ENCODE data around the gene PNLIPRP3.
"Not testable (repeated sequence)": the region's sequence is repeated elsewhere in the genome, so short reads cannot be mapped to it uniquely, and the experiment has no call there.

The PNLIPRP3 gene

DNA sequence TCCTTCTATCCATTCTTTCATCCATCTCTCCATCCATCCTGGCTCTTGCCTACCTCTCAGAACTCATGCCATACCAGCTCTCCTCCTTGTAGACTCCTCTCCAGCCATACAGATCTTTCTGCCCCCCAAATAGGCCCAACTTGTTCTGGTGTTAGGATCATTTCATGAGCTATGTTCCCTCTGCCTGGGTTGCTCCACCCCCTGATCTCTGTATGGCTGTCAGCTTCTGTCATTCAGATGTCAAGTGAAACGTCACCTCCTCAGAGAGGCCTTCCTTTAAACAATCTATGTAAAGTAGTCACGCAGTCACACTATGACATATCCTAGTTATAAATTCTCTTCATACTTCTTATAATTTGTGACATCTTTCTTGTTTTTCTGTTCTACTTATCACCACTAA lies 42.3 kb upstream of the PNLIPRP3 start:
- TF ChIP-seq BACH2 (CRISPR knock-in tag; IDR thresholded peaks at IDR 0.05; ENCODE audit: borderline replicate concordance): no peak
- no peak for ATAC-seq

DNA sequence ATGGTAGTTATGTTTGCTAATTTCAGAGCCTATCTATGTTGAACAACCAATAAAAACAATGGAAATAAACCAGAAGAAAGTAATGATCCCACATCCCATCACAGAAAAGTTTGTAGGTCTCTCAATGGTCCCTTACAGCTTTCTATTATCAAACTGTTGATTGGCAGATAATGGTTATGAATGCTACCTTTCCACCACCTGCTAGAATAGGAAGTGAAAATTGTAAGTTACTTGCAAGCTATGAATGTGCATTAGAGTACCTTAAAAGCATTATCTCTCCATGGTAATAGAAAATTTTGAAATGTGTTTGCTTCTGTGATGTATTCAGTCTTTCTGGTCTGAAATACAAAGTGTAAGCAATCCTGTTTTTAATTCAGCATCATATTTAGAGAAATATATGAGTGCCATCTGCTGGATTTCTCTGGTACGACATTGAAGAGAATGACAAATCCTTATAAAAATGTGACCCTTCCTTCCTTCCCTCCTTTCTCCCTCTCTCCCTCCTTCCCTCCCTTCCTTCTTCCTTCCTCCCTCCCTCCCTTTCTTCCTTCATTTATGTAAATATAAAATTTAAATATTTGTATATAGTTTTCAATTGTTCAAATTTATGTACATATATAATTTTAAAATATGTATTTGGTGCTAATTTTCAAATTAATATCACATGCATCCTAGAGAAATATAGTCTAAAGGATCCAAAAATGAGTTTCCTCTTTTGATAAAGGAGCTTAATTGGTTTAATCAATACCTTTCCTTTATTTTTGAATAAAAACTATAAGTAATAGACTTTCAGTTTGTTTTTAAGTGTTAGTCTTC lies 41.4 kb upstream of the PNLIPRP3 start:
- TF ChIP-seq ZNF565 (CRISPR knock-in tag; conservative IDR thresholded peaks at IDR 0.05; ENCODE audit: low read depth) (no peak), ISL1 (CRISPR knock-in tag; IDR thresholded peaks at IDR 0.05) (no peak), TOX (CRISPR knock-in tag; IDR thresholded peaks at IDR 0.05; ENCODE audit: borderline replicate concordance) (no peak), ZNF70 (CRISPR knock-in tag; IDR thresholded peaks at IDR 0.05) (no peak), ZNF8 (CRISPR knock-in tag; IDR thresholded peaks at IDR 0.05) (no peak), BACH2 (CRISPR knock-in tag; IDR thresholded peaks at IDR 0.05; ENCODE audit: borderline replicate concordance) (no peak), OSR1 (CRISPR knock-in tag; IDR thresholded peaks at IDR 0.05) (no peak), ZFP30 (CRISPR knock-in tag; IDR thresholded peaks at IDR 0.05) (no peak), ESRRG (CRISPR knock-in tag; IDR thresholded peaks at IDR 0.05) (no peak), ZFP3 (CRISPR knock-in tag; IDR thresholded peaks at IDR 0.05) (no peak), PPARA (CRISPR knock-in tag; IDR thresholded peaks at IDR 0.05; ENCODE audit: borderline replicate concordance) (no peak)
- TF ChIP-seq, protein P1, sequence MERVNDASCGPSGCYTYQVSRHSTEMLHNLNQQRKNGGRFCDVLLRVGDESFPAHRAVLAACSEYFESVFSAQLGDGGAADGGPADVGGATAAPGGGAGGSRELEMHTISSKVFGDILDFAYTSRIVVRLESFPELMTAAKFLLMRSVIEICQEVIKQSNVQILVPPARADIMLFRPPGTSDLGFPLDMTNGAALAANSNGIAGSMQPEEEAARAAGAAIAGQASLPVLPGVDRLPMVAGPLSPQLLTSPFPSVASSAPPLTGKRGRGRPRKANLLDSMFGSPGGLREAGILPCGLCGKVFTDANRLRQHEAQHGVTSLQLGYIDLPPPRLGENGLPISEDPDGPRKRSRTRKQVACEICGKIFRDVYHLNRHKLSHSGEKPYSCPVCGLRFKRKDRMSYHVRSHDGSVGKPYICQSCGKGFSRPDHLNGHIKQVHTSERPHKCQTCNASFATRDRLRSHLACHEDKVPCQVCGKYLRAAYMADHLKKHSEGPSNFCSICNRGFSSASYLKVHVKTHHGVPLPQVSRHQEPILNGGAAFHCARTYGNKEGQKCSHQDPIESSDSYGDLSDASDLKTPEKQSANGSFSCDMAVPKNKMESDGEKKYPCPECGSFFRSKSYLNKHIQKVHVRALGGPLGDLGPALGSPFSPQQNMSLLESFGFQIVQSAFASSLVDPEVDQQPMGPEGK (CRISPR knock-in tag; IDR thresholded peaks at IDR 0.05; ENCODE audit: borderline replicate concordance): no peak
- TF ChIP-seq, protein P2, sequence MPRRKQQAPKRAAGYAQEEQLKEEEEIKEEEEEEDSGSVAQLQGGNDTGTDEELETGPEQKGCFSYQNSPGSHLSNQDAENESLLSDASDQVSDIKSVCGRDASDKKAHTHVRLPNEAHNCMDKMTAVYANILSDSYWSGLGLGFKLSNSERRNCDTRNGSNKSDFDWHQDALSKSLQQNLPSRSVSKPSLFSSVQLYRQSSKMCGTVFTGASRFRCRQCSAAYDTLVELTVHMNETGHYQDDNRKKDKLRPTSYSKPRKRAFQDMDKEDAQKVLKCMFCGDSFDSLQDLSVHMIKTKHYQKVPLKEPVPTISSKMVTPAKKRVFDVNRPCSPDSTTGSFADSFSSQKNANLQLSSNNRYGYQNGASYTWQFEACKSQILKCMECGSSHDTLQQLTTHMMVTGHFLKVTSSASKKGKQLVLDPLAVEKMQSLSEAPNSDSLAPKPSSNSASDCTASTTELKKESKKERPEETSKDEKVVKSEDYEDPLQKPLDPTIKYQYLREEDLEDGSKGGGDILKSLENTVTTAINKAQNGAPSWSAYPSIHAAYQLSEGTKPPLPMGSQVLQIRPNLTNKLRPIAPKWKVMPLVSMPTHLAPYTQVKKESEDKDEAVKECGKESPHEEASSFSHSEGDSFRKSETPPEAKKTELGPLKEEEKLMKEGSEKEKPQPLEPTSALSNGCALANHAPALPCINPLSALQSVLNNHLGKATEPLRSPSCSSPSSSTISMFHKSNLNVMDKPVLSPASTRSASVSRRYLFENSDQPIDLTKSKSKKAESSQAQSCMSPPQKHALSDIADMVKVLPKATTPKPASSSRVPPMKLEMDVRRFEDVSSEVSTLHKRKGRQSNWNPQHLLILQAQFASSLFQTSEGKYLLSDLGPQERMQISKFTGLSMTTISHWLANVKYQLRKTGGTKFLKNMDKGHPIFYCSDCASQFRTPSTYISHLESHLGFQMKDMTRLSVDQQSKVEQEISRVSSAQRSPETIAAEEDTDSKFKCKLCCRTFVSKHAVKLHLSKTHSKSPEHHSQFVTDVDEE (CRISPR knock-in tag; IDR thresholded peaks at IDR 0.05): no peak
- TF ChIP-seq, protein P3, sequence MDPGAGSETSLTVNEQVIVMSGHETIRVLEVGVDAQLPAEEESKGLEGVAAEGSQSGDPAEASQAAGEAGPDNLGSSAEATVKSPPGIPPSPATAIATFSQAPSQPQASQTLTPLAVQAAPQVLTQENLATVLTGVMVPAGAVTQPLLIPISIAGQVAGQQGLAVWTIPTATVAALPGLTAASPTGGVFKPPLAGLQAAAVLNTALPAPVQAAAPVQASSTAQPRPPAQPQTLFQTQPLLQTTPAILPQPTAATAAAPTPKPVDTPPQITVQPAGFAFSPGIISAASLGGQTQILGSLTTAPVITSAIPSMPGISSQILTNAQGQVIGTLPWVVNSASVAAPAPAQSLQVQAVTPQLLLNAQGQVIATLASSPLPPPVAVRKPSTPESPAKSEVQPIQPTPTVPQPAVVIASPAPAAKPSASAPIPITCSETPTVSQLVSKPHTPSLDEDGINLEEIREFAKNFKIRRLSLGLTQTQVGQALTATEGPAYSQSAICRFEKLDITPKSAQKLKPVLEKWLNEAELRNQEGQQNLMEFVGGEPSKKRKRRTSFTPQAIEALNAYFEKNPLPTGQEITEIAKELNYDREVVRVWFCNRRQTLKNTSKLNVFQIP (CRISPR knock-in tag; IDR thresholded peaks at IDR 0.05; ENCODE audit: borderline replicate concordance, low read depth): no peak
- TF ChIP-seq, protein P4, sequence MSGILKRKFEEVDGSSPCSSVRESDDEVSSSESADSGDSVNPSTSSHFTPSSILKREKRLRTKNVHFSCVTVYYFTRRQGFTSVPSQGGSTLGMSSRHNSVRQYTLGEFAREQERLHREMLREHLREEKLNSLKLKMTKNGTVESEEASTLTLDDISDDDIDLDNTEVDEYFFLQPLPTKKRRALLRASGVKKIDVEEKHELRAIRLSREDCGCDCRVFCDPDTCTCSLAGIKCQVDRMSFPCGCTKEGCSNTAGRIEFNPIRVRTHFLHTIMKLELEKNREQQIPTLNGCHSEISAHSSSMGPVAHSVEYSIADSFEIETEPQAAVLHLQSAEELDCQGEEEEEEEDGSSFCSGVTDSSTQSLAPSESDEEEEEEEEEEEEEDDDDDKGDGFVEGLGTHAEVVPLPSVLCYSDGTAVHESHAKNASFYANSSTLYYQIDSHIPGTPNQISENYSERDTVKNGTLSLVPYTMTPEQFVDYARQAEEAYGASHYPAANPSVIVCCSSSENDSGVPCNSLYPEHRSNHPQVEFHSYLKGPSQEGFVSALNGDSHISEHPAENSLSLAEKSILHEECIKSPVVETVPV (CRISPR knock-in tag; IDR thresholded peaks at IDR 0.05): no peak
- peak; percentile 62 for ATAC-seq

DNA sequence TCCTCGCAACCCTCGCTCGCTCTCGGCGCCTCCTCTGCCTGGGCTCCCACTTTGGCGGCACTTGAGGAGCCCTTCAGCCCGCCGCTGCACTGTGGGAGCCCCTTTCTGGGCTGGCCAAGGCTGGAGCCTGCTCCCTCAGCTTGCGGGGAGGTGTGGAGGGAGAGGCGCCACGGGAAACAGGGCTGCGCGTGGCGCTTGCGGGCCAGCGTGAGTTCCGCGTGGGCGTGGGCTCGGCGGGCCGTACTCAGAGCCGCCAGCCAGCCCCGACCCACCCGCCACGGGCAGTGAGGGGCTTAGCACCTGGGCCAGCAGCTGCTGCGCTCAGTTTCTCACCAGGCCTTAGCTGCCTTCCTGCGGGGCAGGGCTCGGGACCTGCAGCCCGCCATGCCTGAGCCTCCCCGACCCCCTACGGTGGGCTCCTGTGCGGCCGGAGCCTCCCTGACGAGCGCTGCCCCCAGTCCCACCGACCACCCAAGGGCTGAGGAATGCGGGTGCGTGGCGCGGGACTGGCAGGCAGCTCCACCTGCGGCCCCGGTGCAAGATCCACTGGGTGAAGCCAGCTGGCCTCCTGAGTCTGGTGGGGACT lies 34.3 kb upstream of the PNLIPRP3 start:
- ATAC-seq: not testable (repeated sequence)

DNA sequence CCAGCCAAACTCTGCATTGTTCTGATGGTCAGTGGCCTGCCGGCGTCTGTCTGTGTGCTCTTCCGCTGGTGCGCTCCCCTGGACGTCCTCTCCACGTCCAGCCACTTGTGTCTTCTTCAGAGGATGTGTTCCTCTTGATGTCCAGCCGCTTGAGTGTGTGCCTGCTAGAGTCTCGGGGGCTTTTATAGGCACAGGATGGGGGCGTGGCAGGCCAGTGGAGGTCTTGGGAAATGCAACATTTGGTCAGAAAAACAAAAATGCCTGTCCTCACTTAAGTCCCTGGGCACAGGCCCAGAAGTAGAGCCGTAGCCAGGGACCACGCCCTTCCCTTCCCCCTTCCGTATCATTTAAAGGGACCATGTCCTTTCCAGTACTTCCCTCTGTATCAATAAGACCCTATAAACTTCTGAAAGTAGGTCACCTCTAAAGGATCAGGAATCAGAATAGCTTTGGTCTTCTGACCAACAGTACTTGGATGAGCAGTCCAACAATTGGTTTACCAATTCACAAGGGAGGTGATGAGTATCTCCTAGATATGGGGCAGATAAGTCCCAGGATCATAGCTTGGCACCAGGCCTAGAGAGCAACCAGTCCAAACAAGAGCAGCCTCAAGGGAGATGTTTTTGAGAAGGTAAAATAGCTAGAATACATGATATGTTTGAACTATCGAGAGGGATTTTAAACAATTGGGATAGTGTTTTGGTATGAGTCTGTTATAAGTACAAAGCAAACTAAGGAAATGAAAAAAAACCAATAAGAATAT lies 32.2 kb upstream of the PNLIPRP3 start:
- ATAC-seq: no peak
- TF ChIP-seq PPARA (CRISPR knock-in tag; IDR thresholded peaks at IDR 0.05; ENCODE audit: borderline replicate concordance) (no peak), BACH2 (CRISPR knock-in tag; IDR thresholded peaks at IDR 0.05; ENCODE audit: borderline replicate concordance) (no peak), CSDC2 (CRISPR knock-in tag; IDR thresholded peaks at IDR 0.05) (no peak), ZC3H10 (CRISPR knock-in tag; IDR thresholded peaks at IDR 0.05) (no peak), OSR1 (CRISPR knock-in tag; IDR thresholded peaks at IDR 0.05) (no peak), GLIS3 (CRISPR knock-in tag; IDR thresholded peaks at IDR 0.05) (no peak), ZNF8 (CRISPR knock-in tag; IDR thresholded peaks at IDR 0.05) (no peak), ZFP30 (CRISPR knock-in tag; IDR thresholded peaks at IDR 0.05) (no peak), ZNF565 (CRISPR knock-in tag; conservative IDR thresholded peaks at IDR 0.05; ENCODE audit: low read depth) (no peak), ISL1 (CRISPR knock-in tag; IDR thresholded peaks at IDR 0.05) (no peak)
- TF ChIP-seq, protein P5, sequence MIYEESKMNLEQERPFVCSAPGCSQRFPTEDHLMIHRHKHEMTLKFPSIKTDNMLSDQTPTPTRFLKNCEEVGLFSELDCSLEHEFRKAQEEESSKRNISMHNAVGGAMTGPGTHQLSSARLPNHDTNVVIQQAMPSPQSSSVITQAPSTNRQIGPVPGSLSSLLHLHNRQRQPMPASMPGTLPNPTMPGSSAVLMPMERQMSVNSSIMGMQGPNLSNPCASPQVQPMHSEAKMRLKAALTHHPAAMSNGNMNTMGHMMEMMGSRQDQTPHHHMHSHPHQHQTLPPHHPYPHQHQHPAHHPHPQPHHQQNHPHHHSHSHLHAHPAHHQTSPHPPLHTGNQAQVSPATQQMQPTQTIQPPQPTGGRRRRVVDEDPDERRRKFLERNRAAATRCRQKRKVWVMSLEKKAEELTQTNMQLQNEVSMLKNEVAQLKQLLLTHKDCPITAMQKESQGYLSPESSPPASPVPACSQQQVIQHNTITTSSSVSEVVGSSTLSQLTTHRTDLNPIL (CRISPR knock-in tag; IDR thresholded peaks at IDR 0.05; ENCODE audit: low read depth): no peak
- TF ChIP-seq, protein P3 (CRISPR knock-in tag; IDR thresholded peaks at IDR 0.05; ENCODE audit: borderline replicate concordance, low read depth): no peak
- TF ChIP-seq, protein P4 (CRISPR knock-in tag; IDR thresholded peaks at IDR 0.05): no peak

Measured in SK-N-SH treated with all-trans-retinoic acid at 6 μM for 48 hours (cell line).